Fibroblast of mammary gland (primary cell): ENCODE data around the gene CADM1.

Experiments used
- DNase-seq: peaks from one replicate; pipeline ENCODE4 v3.0.0-alpha.2; 2010; ENCODE audit warnings: low read depth
- H3K4me3 ChIP-seq: 2 replicates; pipeline ENCODE4 v1.5.1; 2011; ENCODE audit warnings: low read depth, mild to moderate bottlenecking, low read length, moderate library complexity; ENCODE audit not compliant: control insufficient read depth
- CTCF ChIP-seq: conservative IDR thresholded peaks from 2 replicates; pipeline ENCODE4 v1.5.1; 2011; ENCODE audit warnings: low read depth, low read length, inconsistent platforms; ENCODE audit not compliant: control insufficient read depth, insufficient read depth

The CADM1 gene

GRCh38 chr11:115267871-115268270 lies 236.3 kb downstream of the CADM1 start:
- TF ChIP-seq CTCF: no peak
- no peak for DNase-seq
- H3K4me3 ChIP-seq: no peak overlapping the region

DNA sequence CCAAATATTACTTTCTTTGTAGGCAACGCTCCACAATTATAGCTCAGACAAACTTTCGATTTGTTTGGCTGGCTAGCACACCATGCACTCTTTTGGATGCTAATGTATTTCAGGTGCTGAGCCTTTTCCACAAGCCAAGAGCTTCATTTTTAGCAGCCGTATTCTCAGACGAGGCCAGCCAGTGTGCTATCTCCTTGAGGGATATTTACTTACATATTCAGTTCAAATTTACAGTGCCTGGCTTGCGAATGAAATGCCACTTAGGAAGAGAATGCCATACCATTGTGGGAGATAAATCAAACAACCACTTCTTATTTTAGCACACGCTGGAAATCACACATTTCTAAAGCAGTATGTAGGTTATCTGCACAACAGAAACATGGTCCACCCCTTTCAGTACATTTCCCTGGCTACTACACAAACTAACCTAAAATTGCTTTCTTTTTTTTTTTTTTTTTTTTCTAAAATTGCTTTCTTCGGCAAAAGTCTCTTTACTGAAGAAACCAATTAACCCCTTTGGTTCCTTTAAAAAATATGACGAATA lies 236.9 kb downstream of the CADM1 start:
- H3K4me3 ChIP-seq: no peak overlapping the region
- DNase-seq: no peak
- no peak for TF ChIP-seq CTCF

DNA sequence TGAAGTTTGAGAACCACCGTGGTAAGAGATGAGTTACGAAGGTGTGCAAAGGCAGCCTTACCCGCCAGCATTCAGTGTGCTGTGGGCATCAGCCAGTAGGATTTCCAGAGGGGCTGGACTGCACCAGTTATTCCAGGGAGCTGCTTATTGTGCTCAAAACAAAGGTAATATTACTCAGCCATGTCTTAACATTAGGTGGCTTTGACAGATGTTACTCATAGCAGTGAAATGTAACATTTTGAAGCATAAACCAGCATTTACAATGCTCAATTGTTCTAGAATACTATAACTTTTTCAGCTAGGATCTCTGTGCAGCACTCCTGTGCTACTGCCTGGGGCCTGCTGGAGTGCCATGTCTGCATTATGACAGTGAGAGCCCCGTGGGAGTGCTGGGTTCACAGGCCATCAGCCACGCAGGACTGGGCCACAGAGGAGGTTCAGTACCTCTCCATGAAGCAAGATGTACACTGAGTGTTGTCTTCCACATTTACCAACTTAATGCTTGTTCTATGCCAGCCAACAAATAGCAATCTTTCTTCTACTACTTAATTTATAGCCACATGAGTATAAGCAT lies 238.1 kb downstream of the CADM1 start:
- H3K4me3 ChIP-seq: no peak overlapping the region
- DNase-seq: no peak
- TF ChIP-seq CTCF: no peak

DNA sequence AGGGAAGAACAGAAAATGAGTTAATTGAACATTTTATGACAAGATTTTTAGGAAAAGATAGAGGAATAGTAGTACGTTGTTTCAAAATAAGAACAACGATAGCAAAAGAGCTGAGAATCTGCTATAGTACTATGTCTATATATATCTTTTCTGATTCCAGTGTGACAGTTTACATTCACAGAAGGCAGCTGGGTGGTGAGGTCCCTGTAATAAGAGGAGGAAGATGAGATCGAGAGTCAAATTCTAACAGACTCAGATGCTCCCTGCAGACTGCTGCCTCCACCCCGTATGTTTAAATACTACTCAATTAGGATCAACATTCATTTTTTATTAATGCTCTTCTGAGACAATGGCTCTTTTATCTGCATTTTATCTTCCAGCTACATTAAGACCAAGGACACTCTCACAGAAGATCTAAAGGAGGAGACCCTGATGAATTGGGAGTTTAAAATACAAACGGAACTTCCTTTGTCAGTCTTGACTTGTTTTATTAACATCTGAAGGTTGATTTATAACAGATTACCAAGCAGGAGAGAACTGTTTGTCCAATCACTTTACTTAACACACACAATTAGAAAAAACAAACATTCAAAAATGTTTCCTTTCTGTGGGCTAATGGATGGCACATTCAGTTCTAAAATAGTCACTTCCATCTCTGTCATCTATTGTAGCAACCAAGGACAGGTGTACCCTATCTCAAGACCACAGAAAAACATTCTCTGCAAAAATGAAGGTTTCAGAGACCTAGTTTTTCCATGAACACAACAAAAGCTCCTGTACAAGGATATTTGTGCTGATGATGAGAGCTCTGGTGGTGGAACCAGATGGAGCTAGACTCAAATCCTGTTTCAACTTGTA lies 240.2 kb downstream of the CADM1 start:
- no peak for TF ChIP-seq CTCF
- no peak overlapping the region for H3K4me3 ChIP-seq
- no peak for DNase-seq

DNA sequence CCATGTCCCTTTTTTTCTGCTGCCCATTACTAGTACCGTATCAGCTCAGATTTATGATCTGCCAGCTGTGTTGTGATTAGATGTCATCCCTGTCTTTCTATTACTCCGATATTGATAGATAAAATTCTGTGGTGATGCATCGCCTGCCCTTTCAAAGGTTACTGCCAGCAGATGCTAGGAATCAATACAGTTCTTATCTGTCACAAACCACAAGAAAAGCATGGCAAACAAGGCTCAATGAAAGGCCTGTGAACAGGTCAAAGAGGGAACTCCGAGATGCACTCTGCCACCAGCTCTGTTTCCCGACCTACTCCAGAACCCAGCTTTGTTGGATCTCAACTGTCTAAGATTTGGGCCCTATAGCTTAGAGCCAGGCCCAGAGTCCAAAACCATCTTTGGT lies 246.0 kb downstream of the CADM1 start:
- no peak overlapping the region for H3K4me3 ChIP-seq
- no peak for TF ChIP-seq CTCF
- DNase-seq: no peak

DNA sequence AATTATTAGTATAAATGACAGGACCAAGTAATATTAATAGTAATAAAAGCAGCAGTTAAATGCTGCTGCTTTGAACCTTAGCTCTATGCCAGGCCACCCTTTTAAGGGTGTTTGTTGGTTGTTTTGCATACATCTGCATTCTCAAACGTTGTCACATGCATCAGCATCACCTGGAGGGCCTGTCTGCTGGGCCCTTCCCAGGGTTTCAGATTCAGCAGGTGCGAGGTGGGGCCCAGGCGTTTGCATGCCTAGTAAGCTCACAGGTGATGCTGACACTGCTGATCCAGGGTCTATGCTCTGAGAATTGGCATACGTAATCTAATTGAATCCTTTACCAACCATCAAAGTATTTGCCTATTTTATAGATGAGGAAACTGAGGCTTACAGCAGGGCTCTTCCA lies 246.5 kb downstream of the CADM1 start:
- no peak for DNase-seq
- TF ChIP-seq CTCF: no peak
- no peak overlapping the region for H3K4me3 ChIP-seq

DNA sequence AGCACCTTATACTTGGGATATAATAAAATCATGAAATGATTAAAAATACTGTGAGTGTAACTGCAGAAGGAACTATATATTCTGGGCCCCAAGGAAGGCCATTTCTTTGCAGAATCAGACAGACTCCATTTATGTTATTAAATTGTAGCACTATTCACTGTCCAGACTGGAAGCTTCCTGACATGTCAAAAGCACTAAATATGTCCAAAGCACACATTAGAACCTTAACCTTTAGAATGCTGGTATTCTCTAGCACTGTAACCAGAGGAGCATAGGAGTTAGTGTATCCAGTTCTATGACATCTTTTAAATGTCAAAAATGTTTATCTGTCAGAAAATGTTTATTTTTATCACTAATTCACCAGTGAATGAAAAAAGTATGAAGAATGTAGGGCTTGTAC lies 246.9 kb downstream of the CADM1 start:
- TF ChIP-seq CTCF: no peak
- no peak overlapping the region for H3K4me3 ChIP-seq
- DNase-seq: no peak
